HG02798 (cell line): Measurements from ENCODE around the gene SCARB1.

Source experiments
- ATAC-seq: cut with Tn5 transposase; IDR thresholded peaks from one replicate; pipeline ENCODE4 v1.9.1; 2021; ENCODE audit warnings: mild to moderate bottlenecking; ENCODE audit not compliant: unreplicated experiment, poor library complexity

SCARB1 gene

GRCh38 chr12:124808272-124808671, 55.4 kb downstream of the SCARB1 start:
- ATAC-seq, result no peak

DNA sequence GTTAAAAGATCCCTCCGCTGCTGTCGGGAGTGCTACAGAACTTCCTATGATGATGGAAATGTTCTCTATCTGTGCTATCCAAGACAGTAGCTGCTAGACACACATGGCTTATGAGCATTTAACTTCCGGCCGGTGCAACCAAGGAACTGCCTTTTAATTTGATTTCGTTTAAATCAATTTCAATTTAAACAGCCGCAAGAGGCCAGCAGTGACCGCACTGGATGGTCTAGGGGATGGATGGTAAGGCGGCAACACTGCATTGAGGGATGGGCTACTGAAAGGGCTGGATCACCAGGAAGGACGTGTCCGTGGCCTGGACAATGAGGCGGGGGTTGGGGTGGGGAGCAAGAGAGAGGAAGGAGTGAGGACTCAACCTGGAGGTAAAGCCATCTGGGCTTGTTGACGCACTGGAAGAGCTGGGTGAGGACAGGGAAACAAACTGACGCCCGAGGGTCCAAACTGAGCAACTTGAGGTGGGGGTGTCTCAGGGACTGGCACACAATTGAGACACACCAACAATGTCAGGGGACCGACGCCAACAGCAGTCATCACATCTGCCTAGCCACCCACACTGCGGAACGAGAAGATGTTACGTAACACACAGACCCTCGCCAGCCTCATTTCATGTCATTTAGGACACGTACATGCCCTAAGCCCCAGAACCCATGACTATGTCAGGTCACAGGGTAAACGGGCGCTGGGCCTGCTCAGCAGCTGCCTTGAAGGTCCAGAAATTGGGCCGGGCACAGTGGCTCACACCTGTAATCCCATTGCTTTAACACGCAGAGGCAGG, 57.6 kb downstream of the SCARB1 start:
- ATAC-seq, result no peak

- no peak for ATAC-seq
Measured at GRCh38 chr12:124805050-124805449, 58.6 kb downstream of the SCARB1 start.

- no peak for ATAC-seq
Measured at GRCh38 chr12:124804011-124804621, 59.5 kb downstream of the SCARB1 start.

- no peak for ATAC-seq
Measured at GRCh38 chr12:124802361-124802760, 61.3 kb downstream of the SCARB1 start.

DNA sequence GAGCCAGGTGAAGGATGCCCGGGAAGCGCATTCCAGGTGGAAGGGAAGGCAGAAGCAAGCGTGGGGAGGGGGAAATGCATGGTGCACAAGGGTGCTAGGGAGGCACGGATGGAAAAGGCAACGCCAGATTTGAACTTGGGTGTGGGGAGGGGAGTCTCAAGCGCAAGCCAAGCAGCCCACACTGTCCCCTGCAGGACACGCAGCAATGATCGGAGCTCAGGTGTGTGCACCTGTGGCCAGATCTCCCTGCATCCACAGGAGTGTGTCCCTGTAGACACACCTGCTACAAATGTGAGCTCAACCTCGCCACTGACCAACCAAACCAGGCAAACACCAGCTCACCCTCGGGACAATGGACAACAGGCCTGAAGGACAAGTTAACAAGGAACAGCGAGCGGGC, 63.2 kb downstream of the SCARB1 start:
- no peak for ATAC-seq

DNA sequence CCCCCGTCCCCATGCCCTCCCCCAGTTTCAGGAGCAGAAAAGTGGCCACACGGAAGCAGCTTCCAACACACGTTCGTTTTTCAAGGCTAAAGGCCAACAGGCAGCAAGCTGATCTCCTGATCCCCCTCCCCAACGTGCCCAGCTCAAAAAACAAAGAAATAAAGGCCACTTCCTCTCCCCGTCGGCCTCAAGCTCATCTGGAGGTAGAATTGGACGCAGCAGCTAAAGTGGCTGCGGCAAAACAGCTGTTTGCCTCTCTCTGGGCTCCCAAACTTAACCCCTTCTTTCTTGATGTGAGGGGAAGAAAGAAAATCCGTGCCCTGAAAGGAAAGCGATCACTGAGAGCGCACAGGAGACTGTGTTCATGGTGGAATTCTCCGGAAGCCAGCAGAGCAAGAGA, 66.3 kb downstream of the SCARB1 start:
- no peak for ATAC-seq

GRCh38 chr12:124796303-124796960, 67.2 kb downstream of the SCARB1 start:
- ATAC-seq, result no peak

- peak; percentile 80 for ATAC-seq
Measured at GRCh38 chr12:124795081-124795948, 68.3 kb downstream of the SCARB1 start.

- ATAC-seq, result no peak
Measured at GRCh38 chr12:124792961-124793441, 70.7 kb downstream of the SCARB1 start.

DNA sequence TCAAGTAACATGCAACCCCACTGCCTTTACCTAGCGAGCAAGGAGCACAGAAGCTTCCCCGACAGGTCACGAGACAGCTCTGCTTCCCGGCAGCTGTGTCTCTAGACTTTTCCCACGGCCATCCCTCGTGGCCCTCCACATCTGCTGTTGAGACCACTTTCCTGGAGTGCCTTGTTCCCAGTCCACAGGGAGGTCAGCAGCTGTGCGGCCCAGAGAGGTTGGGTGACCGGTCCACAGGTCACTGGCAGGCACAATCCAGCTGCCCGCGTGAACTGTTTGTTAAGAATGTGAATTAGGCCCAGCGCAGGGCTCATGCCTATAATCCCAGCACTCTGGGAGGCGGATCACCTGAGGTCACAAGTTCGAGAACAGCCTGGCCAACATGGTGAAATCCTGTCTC, 71.5 kb downstream of the SCARB1 start:
- ATAC-seq, result no peak

- ATAC-seq, result no peak
Measured at GRCh38 chr12:124790650-124791400, 72.8 kb downstream of the SCARB1 start.

DNA sequence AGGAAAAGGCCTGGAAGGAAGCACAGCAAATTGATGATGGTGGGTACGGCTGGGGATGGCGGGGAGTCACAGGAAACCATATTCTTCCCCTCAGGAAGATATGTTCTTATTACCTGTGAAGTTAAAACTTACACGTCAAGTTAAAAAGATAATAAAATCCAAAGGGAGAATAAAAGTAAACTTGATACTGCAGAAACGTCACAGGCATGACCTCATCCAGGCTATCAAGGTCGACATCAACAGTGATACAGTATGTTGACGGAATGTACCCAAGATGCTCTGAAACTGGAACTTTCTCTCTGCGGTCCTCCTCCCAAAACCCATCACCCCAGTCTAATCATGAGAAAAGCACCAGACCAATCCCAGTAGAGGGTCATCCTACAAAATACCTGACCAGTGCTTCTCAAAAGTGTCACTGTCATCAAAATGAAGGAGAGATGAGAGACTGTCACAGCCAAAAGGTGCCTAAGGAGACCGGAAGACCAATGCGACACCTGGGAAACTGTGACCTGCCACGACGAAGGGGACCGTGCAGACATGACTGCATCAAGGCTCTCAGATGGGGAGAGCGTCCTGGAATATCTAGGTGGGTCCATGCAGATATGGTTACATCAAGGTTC, 74.6 kb downstream of the SCARB1 start:
- no peak for ATAC-seq

DNA sequence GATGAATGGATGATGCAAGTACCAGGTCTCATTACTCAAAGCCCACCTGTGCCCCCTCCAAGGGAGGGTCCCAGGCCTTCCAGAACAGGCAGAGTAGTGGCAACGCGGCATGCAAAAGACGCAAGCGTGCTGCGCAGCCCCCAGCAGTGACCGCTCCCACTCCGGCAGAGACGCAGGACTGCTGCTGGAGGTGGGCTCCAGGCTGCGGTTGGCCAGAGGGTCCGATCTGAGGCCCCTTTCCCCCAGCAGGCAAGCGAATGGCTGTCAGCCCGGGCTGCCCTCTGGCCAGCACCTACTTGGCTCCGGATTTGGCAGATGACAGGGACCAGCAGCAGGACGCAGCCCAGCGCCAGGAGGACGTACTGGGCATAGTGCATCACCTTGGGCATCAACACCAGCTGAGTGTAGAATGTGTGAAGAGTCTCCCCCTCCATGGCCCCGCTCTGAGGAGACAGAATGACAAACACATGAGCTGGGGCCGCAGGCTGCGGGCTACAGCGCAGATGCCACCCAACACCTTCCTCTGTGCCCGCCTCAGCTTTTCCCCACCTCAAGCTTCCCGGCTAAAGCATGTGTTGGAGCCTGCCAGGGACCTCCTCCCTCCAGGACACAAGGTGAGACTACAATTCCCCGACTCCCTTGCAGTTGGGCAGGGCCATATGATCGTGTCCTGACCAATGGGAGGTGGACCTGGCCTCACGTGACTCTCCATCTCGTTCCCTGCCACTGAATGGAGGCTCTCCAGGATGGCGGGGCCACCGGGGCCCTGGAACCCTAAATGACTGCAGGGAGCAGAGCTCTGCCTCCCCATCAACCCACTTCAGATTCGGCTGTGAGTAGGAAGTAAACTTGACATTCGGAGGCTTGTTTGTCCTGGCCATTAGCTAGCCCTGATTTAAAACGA, 77.4 kb downstream of the SCARB1 start:
- no peak for ATAC-seq

DNA sequence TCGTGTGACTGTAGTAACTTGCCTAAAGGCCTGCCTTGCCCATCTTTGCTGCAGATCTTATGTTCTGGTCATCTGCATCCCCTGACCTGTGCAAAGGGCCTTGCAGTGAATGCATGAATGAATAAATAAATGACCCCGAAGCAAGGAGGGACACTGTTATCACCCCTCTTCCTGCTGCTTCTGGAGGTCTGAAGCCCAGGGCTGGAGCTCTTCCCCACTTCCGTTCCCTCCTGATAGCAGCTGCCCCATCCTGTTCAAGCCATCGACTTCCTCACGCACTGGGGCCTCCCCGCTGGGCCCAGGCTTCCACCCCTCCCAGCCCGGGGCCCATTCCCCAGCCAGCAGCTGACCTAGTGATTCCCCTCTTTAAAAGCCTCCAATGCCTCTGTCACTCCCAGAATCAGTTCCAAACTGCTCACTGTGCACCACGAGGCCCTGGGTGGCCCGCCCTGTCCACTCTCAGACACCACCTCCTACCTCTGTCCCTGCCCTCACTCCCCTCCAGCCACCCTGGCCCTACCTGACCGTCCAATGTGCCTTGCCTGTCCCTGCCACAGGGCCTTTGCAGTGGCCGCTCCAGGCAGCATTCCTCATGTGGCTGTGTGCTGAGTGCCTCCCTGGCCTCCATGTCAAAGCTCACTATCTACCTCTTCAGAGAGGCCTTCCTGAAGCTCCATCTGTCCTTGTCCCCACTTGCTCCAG, 78.6 kb downstream of the SCARB1 start:
- no peak for ATAC-seq

DNA sequence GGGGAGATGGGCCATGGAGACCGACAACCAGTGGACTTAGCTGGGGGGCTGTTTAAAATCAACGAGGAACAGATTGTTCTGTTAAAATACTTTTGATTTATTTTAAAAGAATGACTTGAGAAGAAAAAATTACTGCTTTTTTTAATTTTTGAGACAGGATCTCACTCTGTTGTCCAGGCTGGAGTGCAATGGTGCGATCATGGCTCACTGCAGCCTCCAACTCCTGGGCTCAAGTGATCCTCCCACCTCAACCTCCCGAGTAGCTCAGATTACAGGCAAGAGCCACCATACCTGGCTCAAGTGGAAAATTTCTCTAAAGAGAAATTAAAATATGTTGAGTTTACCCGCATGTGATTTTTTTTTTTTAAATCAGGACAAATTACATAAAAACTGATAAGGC, 80.6 kb downstream of the SCARB1 start:
- ATAC-seq, result no peak

- no peak for ATAC-seq
Measured at GRCh38 chr12:124782132-124782531, 81.5 kb downstream of the SCARB1 start.
